Loucy (cell line): ENCODE data around the gene FBLN7.

ENCODE experiments used
- H2AFZ ChIP-seq: fragments of 200-600 bp; sonication (generic); 2 replicates; pipeline ENCODE4 v1.6.0; 2016; ENCODE audit warnings: antibody characterized with exemption, mild to moderate bottlenecking, low read length, moderate library complexity
- H3F3A ChIP-seq: fragments of 200-600 bp; 2 replicates; pipeline ENCODE4 v1.6.0; 2016; ENCODE audit warnings: antibody characterized with exemption, low read depth, mild to moderate bottlenecking
- H3K27me3 ChIP-seq: fragments of 200-600 bp; sonication (generic); 2 replicates; pipeline ENCODE4 v1.6.1; 2014; ENCODE audit warnings: low read length, mild to moderate bottlenecking; ENCODE audit not compliant: insufficient read depth, poor library complexity, severe bottlenecking
- H3K36me3 ChIP-seq: fragments of 200-600 bp; sonication (generic); 2 replicates; pipeline ENCODE4 v1.6.1; 2016; ENCODE audit warnings: low read length; ENCODE audit not compliant: insufficient read depth
- H3K4me1 ChIP-seq: fragments of 200-600 bp; sonication (generic); 2 replicates; pipeline ENCODE4 v1.5.1; 2014; ENCODE audit warnings: low read length, mild to moderate bottlenecking; ENCODE audit not compliant: insufficient read depth, poor library complexity, severe bottlenecking
- H3K4me2 ChIP-seq: fragments of 200-600 bp; sonication (generic); 2 replicates; pipeline ENCODE4 v1.6.0; 2014; ENCODE audit warnings: antibody characterized with exemption, low read length, low read depth, mild to moderate bottlenecking; ENCODE audit not compliant: poor library complexity, severe bottlenecking
- H3K4me3 ChIP-seq: fragments of 200-600 bp; sonication (generic); 2 replicates; pipeline ENCODE4 v1.5.1; 2014; ENCODE audit warnings: low read length, mild to moderate bottlenecking, mixed read lengths; ENCODE audit not compliant: poor library complexity, severe bottlenecking
- H3K79me2 ChIP-seq: fragments of 200-600 bp; sonication (generic); 2 replicates; pipeline ENCODE4 v1.6.1; 2014; ENCODE audit warnings: low read length; ENCODE audit not compliant: insufficient read depth
- H3K9ac ChIP-seq: fragments of 200-600 bp; sonication (generic); 2 replicates; pipeline ENCODE4 v1.6.0; 2014; ENCODE audit warnings: mild to moderate bottlenecking, low read depth, low read length, moderate library complexity; ENCODE audit not compliant: poor library complexity, severe bottlenecking
- H3K9me2 ChIP-seq: fragments of 200-600 bp; sonication (generic); replicated peaks from 2 replicates; pipeline ENCODE4 v1.6.1; 2016; ENCODE audit warnings: low read depth, low read length, mixed read lengths
- H3K9me3 ChIP-seq: fragments of 200-600 bp; sonication (generic); 2 replicates; pipeline ENCODE4 v1.6.1; 2014; ENCODE audit warnings: mild to moderate bottlenecking, antibody characterized with exemption, low read length, low read depth; ENCODE audit not compliant: insufficient read depth
- H4K20me1 ChIP-seq: fragments of 200-600 bp; sonication (generic); 2 replicates; pipeline ENCODE4 v1.6.0; 2014; ENCODE audit warnings: antibody characterized with exemption, low read length, mild to moderate bottlenecking; ENCODE audit not compliant: insufficient read depth, poor library complexity, severe bottlenecking
- CTCF ChIP-seq: fragments of 200-600 bp; sonication (generic); conservative IDR thresholded peaks from 2 replicates; pipeline ENCODE4 v1.5.1; 2014; ENCODE audit warnings: mild to moderate bottlenecking, antibody characterized with exemption, low read length
- EZH2phosphoT487 ChIP-seq: fragments of 200-600 bp; IDR thresholded peaks from 2 replicates; pipeline ENCODE4 v1.6.1; 2018; ENCODE audit warnings: antibody characterized with exemption, mild to moderate bottlenecking, moderate library complexity, borderline replicate concordance

The FBLN7 gene

DNA sequence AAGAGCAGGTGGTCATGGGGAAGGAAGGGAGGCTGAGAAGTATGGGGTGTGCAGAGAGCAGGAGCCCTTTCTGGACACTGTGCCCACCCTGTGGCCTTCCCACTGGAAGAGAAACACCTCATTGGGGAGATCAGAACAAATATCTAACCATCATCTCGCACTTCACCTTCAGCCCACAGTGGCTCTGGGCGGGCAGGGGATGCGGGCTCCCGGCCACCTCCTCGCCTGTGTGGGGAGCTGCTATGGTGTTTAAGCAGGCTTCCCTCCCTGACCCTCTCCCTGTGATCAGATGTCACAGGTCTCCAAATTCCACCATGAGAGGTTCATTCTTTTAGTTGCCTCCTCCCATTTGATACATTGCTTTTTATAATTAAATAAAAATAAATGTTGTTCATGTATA is 5.0 kb downstream of the FBLN7 start:
- no peak overlapping the region for H2AFZ ChIP-seq
- H3K9me3 ChIP-seq: no peaks in the 10 kb centered on the region
- H3K9ac ChIP-seq: no peak overlapping the region
- H3K4me3 ChIP-seq: no peak overlapping the region
- TF ChIP-seq CTCF: no peak
- TF ChIP-seq EZH2phosphoT487: no peak
- no peaks in the 10 kb centered on the region for H3K27me3 ChIP-seq
- no peaks in the 10 kb centered on the region for H3K4me1 ChIP-seq
- no peaks in the 10 kb centered on the region for H4K20me1 ChIP-seq
- no peaks in the 10 kb centered on the region for H3K36me3 ChIP-seq
- H3K9me2 ChIP-seq: no peaks in the 10 kb centered on the region
- H3F3A ChIP-seq: no peaks in the 10 kb centered on the region
- H3K4me2 ChIP-seq: no peak overlapping the region
- no peaks in the 10 kb centered on the region for H3K79me2 ChIP-seq

DNA sequence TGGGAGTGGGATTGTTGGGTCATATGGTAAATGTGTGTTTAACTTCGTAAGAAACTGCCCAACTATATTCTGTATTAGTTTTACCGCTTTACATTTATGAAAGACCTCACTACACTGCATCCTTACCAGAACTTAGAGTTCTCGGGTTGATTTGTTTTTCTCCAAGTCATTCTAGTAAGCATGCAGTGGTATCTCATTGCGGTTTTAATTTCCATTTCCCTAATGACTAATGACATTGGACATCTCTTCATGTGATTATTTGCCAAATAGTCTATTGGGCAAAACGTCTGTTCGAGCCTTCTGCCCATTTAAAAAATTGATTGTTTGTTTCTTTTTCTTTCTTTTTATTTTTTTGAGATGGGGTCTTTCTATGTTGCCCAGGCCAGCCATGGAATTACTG is 6.8 kb downstream of the FBLN7 start:
- H3K4me2 ChIP-seq: no peak overlapping the region
- H3K79me2 ChIP-seq: no peaks in the 10 kb centered on the region
- no peaks in the 10 kb centered on the region for H3F3A ChIP-seq
- H3K9me3 ChIP-seq: no peaks in the 10 kb centered on the region
- H3K9me2 ChIP-seq: no peaks in the 10 kb centered on the region
- H3K36me3 ChIP-seq: no peaks in the 10 kb centered on the region
- no peaks in the 10 kb centered on the region for H3K27me3 ChIP-seq
- H4K20me1 ChIP-seq: no peaks in the 10 kb centered on the region
- H3K4me3 ChIP-seq: no peak overlapping the region
- no peak overlapping the region for H3K9ac ChIP-seq
- H2AFZ ChIP-seq: no peak overlapping the region
- no peak for TF ChIP-seq EZH2phosphoT487
- TF ChIP-seq CTCF: no peak
- H3K4me1 ChIP-seq: no peaks in the 10 kb centered on the region

- Histone ChIP-seq H3F3A (no peaks in the 10 kb centered on the region), H3K9me2 (no peaks in the 10 kb centered on the region), H3K79me2 (no peaks in the 10 kb centered on the region), H3K4me2 (no peak overlapping the region), H2AFZ (no peak overlapping the region), H3K4me3 (no peak overlapping the region), H4K20me1 (no peaks in the 10 kb centered on the region), H3K4me1 (no peaks in the 10 kb centered on the region), H3K9me3 (no peaks in the 10 kb centered on the region), H3K36me3 (no peaks in the 10 kb centered on the region), H3K27me3 (no peaks in the 10 kb centered on the region), H3K9ac (no peak overlapping the region)
- no peak for TF ChIP-seq EZH2phosphoT487
- no peak for TF ChIP-seq CTCF
These were observed 9.4 kb downstream of the FBLN7 start for GRCh38 chr2:112147382-112148168.
